Measurements from ENCODE around the gene TOP1. TPM values are rescaled to one million over a fixed set of nuclear protein-coding genes. Genes with fewer than 3 reads are reported as not detected.

The TOP1 gene
- total and polyA plus RNA-seq, 2 experiments from 2014 or later = 21.5 to 21.7 TPM

- H3K4me3 ChIP-seq = no peak overlapping the region
- no peaks in the 10 kb centered on the region for H3K9me3 ChIP-seq (ENCODE audit: low read depth)
- H3K27ac ChIP-seq = no peak overlapping the region
- peak; percentile 28 for TF ChIP-seq CTCF (IDR thresholded peaks at IDR 0.05; ENCODE audit: low read depth, low read length)
- H3K27me3 ChIP-seq = no peaks in the 10 kb centered on the region
- peaks cover 5% of the 10 kb centered on the region for H3K4me1 ChIP-seq (ENCODE audit: low read depth)
- DNase-seq (ENCODE audit: low read depth in 1 of 2, low spot score in 1 of 2) = peak in 1 of 2 donors; percentile 49
- peaks cover under 1% of the 10 kb centered on the region for H3K36me3 ChIP-seq
Measured at GRCh38 chr20:41154436-41155176, 126.0 kb downstream of the TOP1 start.

GRCh38 chr20:41155261-41155660 lies 126.6 kb downstream of the TOP1 start:
- Histone ChIP-seq H3K27me3 (no peaks in the 10 kb centered on the region), H3K9me3 (ENCODE audit: low read depth) (no peaks in the 10 kb centered on the region), H3K4me3 (no peak overlapping the region), H3K36me3 (peaks cover 5% of the 10 kb centered on the region), H3K27ac (no peak overlapping the region), H3K4me1 (ENCODE audit: low read depth) (peaks cover 5% of the 10 kb centered on the region)
- DNase-seq (ENCODE audit: low read depth in 1 of 2, low spot score in 1 of 2) = no peak
- TF ChIP-seq CTCF (IDR thresholded peaks at IDR 0.05; ENCODE audit: low read depth, low read length) = no peak

- no peak for DNase-seq (ENCODE audit: low read depth in 1 of 2, low spot score in 1 of 2)
- TF ChIP-seq CTCF (IDR thresholded peaks at IDR 0.05; ENCODE audit: low read depth, low read length) = no peak
- peaks cover 5% of the 10 kb centered on the region for H3K4me1 ChIP-seq (ENCODE audit: low read depth)
- H3K4me3 ChIP-seq = no peak overlapping the region
- no peak overlapping the region for H3K27ac ChIP-seq
- H3K9me3 ChIP-seq (ENCODE audit: low read depth) = no peaks in the 10 kb centered on the region
- no peaks in the 10 kb centered on the region for H3K27me3 ChIP-seq
- H3K36me3 ChIP-seq = peaks cover 9% of the 10 kb centered on the region
Measured at GRCh38 chr20:41158082-41158625, 129.5 kb downstream of the TOP1 start.

- Histone ChIP-seq H3K27ac (no peak overlapping the region), H3K36me3 (peaks cover 16% of the 10 kb centered on the region), H3K4me3 (no peak overlapping the region), H3K27me3 (no peaks in the 10 kb centered on the region), H3K9me3 (ENCODE audit: low read depth) (no peaks in the 10 kb centered on the region), H3K4me1 (ENCODE audit: low read depth) (peaks cover 5% of the 10 kb centered on the region)
- DNase-seq (ENCODE audit: low read depth in 1 of 2, low spot score in 1 of 2) = no peak
- no peak for TF ChIP-seq CTCF (IDR thresholded peaks at IDR 0.05; ENCODE audit: low read depth, low read length)
Measured at GRCh38 chr20:41159547-41159946, 130.9 kb downstream of the TOP1 start.

DNA sequence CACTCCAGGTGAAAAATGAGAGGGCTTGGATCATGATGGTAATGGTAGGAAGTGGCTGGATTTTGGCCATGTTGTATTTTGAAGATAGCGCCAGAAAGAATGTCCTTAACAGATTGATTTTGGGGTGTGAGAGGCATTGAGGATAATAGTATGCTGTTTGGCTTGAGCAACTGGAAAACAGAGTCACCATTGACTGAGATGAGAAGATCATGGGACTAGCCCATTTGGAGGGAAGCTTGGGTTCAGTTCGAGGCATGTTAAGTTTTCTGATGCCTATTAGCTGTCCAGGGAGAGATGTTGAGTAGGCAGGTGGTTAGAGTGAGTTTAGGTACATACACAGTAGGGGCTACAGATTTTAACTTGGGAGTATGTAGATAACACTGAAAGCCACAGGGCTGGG lies 132.1 kb downstream of the TOP1 start:
- no peaks in the 10 kb centered on the region for H3K9me3 ChIP-seq (ENCODE audit: low read depth)
- TF ChIP-seq CTCF (IDR thresholded peaks at IDR 0.05; ENCODE audit: low read depth, low read length) = no peak
- no peak overlapping the region for H3K4me3 ChIP-seq
- peaks cover 26% of the 10 kb centered on the region for H3K36me3 ChIP-seq
- H3K27ac ChIP-seq = no peak overlapping the region
- DNase-seq (ENCODE audit: low read depth in 1 of 2, low spot score in 1 of 2) = no peak
- no peaks in the 10 kb centered on the region for H3K27me3 ChIP-seq
- H3K4me1 ChIP-seq (ENCODE audit: low read depth) = peaks cover 2% of the 10 kb centered on the region

Data from cardiac muscle cell (in vitro differentiated cells and primary cell).